Measurements from ENCODE around the gene GPX3. TPM values are rescaled to one million over a fixed set of nuclear protein-coding genes. Genes with fewer than 3 reads are reported as not detected.

GPX3 gene
- total and polyA plus RNA-seq, 2 experiments from 2014 or later: 28.0 to 48.9 TPM

DNA sequence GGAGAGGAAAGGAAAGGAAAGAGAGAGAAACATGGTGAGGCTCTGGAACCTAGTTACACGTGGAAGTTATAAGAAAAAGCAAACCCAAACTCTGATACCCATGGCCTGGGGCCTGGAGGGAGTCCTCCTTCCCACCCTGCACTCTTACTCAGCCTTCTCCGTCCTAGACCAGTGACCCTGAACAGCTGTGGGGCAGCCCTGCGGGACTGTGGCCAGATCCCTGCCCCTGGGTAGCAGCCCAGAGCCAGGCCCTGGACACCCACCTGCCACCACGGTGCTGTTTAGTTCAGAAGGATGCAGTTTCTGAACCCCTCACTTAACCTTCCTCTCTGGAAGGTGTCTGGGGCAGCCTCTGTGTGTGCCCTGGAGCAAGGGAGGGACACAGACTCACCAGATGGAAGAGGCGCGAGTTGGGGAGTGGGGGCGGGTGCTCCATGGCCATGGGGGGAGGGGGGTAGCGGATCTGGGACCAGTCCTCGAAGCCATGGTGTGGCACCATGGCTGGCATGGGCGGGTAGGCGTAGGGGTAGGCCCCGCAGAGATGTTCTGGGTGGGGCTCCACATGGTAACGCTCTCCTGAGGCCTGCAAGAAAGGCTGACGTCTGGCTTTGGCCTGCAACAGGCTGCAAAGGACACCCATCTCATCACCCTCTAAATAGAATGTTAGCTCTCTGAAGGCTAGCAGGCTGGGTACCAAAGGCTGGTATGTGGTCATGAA lies 13.0 kb downstream of the GPX3 start:
- H3K4me3 Mint-ChIP-seq: no peak overlapping the region

DNA sequence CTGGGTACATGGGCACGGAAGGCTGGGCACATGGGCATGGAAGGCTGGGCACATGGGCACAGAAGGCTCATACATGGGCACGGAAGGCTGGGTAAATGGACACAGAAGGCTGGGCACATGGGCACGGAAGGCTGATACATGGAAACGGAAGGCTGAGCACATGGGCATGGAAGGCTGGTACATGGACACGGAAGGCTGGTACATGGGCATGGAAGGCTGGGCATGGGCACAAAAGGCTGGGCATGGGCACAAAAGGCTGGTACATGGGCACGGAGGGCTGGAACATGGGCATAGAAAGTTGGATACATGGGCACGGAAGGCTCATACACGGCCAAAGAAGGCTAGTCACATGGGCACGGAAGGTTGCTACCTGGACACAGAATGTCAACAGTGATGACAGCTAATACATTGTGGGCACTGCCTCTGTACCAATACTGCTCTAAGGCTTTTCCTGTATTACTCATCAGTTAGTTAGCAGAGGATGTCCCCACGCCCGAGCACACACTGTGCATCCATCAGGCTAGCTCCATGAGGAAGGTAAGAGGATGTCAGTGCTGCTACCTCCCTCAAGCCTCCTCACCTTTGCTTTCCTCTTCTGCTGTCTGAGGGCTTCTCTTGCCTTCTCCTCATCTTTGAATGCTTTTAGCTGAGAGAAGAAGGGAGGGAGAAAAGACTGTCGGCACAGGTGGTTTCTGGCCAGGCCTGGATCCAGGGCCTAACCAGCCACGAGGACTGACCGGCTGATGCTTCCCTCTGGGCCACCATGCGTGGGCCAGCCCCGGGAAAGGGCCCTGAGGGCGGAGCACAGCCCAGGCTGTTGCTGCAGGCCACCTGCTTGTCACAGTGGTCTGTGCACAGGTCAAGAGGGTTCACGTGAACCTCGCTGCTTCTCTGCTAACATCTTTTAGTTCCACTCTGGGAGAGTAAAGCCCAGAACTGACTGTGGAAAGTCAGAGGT lies 14.3 kb downstream of the GPX3 start:
- Histone ChIP-seq H3K4me1 (ENCODE audit: insufficient read depth) (no peaks in the 10 kb centered on the region), H2AFZ (no peak overlapping the region), H3K4me3 (no peak overlapping the region), H3K36me3 (ENCODE audit: insufficient read depth) (peaks cover 6% of the 10 kb centered on the region; the same call in 1 of the 2 replicates), H3K4me2 (no peak overlapping the region), H3K27me3 (ENCODE audit: insufficient read depth) (no peaks in the 10 kb centered on the region), H3K9me2 (ENCODE audit: insufficient read depth) (no peaks in the 10 kb centered on the region), H3K27ac (ENCODE audit: low read depth) (no peak overlapping the region), H3F3A (replicated peaks; ENCODE audit: low read depth) (no peaks in the 10 kb centered on the region), H4K20me1 (replicated peaks; ENCODE audit: insufficient read depth) (no peaks in the 10 kb centered on the region), H3K79me2 (replicated peaks; ENCODE audit: insufficient read depth) (no peaks in the 10 kb centered on the region)
- no peaks in the 10 kb centered on the region; the same call in 2 of the 3 replicates for H3K9me3 Mint-ChIP-seq
- H3K36me3 Mint-ChIP-seq (ENCODE audit: low read depth): peaks cover 12% of the 10 kb centered on the region; the same call in 1 of the 3 replicates
- H3K4me1 Mint-ChIP-seq: peaks cover 2% of the 10 kb centered on the region; the same call in 2 of the 3 replicates
- H3K27ac Mint-ChIP-seq: no peak overlapping the region
- ATAC-seq (no peak), DNase-seq (ENCODE audit: low spot score) (no peak)
- no peak overlapping the region for H3K4me3 Mint-ChIP-seq
- peaks cover 4% of the 10 kb centered on the region for H3K27me3 Mint-ChIP-seq (ENCODE audit: insufficient read depth, low read depth, poor library complexity)
- TF ChIP-seq CREB1 (CRISPR knock-in tag; IDR thresholded peaks at IDR 0.05; ENCODE audit: low read depth) (no peak), STAT1 (IDR thresholded peaks at IDR 0.05; ENCODE audit: unreplicated experiment) (no peak), EZH2phosphoT487 (IDR thresholded peaks at IDR 0.05; ENCODE audit: unreplicated experiment) (no peak)
- TF ChIP-seq, protein P1, sequence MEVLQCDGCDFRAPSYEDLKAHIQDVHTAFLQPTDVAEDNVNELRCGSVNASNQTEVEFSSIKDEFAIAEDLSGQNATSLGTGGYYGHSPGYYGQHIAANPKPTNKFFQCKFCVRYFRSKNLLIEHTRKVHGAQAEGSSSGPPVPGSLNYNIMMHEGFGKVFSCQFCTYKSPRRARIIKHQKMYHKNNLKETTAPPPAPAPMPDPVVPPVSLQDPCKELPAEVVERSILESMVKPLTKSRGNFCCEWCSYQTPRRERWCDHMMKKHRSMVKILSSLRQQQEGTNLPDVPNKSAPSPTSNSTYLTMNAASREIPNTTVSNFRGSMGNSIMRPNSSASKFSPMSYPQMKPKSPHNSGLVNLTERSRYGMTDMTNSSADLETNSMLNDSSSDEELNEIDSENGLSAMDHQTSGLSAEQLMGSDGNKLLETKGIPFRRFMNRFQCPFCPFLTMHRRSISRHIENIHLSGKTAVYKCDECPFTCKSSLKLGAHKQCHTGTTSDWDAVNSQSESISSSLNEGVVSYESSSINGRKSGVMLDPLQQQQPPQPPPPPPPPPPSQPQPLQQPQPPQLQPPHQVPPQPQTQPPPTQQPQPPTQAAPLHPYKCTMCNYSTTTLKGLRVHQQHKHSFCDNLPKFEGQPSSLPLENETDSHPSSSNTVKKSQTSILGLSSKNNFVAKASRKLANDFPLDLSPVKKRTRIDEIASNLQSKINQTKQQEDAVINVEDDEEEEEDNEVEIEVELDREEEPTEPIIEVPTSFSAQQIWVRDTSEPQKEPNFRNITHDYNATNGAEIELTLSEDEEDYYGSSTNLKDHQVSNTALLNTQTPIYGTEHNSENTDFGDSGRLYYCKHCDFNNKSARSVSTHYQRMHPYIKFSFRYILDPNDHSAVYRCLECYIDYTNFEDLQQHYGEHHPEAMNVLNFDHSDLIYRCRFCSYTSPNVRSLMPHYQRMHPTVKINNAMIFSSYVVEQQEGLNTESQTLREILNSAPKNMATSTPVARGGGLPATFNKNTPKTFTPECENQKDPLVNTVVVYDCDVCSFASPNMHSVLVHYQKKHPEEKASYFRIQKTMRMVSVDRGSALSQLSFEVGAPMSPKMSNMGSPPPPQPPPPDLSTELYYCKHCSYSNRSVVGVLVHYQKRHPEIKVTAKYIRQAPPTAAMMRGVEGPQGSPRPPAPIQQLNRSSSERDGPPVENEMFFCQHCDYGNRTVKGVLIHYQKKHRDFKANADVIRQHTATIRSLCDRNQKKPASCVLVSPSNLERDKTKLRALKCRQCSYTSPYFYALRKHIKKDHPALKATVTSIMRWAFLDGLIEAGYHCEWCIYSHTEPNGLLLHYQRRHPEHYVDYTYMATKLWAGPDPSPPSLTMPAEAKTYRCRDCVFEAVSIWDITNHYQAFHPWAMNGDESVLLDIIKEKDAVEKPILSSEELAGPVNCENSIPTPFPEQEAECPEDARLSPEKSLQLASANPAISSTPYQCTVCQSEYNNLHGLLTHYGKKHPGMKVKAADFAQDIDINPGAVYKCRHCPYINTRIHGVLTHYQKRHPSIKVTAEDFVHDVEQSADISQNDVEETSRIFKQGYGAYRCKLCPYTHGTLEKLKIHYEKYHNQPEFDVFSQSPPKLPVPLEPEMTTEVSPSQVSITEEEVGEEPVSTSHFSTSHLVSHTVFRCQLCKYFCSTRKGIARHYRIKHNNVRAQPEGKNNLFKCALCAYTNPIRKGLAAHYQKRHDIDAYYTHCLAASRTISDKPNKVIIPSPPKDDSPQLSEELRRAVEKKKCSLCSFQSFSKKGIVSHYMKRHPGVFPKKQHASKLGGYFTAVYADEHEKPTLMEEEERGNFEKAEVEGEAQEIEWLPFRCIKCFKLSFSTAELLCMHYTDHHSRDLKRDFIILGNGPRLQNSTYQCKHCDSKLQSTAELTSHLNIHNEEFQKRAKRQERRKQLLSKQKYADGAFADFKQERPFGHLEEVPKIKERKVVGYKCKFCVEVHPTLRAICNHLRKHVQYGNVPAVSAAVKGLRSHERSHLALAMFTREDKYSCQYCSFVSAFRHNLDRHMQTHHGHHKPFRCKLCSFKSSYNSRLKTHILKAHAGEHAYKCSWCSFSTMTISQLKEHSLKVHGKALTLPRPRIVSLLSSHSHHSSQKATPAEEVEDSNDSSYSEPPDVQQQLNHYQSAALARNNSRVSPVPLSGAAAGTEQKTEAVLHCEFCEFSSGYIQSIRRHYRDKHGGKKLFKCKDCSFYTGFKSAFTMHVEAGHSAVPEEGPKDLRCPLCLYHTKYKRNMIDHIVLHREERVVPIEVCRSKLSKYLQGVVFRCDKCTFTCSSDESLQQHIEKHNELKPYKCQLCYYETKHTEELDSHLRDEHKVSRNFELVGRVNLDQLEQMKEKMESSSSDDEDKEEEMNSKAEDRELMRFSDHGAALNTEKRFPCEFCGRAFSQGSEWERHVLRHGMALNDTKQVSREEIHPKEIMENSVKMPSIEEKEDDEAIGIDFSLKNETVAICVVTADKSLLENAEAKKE (CRISPR knock-in tag; IDR thresholded peaks at IDR 0.05): no peak
- TF ChIP-seq, protein P2, sequence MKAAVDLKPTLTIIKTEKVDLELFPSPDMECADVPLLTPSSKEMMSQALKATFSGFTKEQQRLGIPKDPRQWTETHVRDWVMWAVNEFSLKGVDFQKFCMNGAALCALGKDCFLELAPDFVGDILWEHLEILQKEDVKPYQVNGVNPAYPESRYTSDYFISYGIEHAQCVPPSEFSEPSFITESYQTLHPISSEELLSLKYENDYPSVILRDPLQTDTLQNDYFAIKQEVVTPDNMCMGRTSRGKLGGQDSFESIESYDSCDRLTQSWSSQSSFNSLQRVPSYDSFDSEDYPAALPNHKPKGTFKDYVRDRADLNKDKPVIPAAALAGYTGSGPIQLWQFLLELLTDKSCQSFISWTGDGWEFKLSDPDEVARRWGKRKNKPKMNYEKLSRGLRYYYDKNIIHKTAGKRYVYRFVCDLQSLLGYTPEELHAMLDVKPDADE (IDR thresholded peaks at IDR 0.05): no peak

More for the DNA sequence above, 13.0 kb downstream of the GPX3 start:
- no peaks in the 10 kb centered on the region for H3K4me1 ChIP-seq (ENCODE audit: insufficient read depth)
- H3K9me2 ChIP-seq (ENCODE audit: insufficient read depth): no peaks in the 10 kb centered on the region
- TF ChIP-seq, protein P3, sequence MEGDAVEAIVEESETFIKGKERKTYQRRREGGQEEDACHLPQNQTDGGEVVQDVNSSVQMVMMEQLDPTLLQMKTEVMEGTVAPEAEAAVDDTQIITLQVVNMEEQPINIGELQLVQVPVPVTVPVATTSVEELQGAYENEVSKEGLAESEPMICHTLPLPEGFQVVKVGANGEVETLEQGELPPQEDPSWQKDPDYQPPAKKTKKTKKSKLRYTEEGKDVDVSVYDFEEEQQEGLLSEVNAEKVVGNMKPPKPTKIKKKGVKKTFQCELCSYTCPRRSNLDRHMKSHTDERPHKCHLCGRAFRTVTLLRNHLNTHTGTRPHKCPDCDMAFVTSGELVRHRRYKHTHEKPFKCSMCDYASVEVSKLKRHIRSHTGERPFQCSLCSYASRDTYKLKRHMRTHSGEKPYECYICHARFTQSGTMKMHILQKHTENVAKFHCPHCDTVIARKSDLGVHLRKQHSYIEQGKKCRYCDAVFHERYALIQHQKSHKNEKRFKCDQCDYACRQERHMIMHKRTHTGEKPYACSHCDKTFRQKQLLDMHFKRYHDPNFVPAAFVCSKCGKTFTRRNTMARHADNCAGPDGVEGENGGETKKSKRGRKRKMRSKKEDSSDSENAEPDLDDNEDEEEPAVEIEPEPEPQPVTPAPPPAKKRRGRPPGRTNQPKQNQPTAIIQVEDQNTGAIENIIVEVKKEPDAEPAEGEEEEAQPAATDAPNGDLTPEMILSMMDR (conservative IDR thresholded peaks at IDR 0.05; ENCODE audit: low read depth in 2 of 2): no peak
- DNase-seq (ENCODE audit: low spot score) (no peak), ATAC-seq (no peak)
- peaks cover 6% of the 10 kb centered on the region; the same call in 1 of the 2 replicates for H3K36me3 ChIP-seq (ENCODE audit: insufficient read depth)
- no peak overlapping the region for H3K4me3 ChIP-seq
- no peak overlapping the region for H3K4me2 ChIP-seq
- no peak overlapping the region for H2AFZ ChIP-seq
- H3K27me3 ChIP-seq (ENCODE audit: insufficient read depth): no peaks in the 10 kb centered on the region
- Mint-ChIP-seq H3K36me3 (ENCODE audit: low read depth) (peaks cover 17% of the 10 kb centered on the region; the same call in 2 of the 3 replicates), H3K27me3 (ENCODE audit: insufficient read depth, low read depth, poor library complexity) (peaks cover 4% of the 10 kb centered on the region), H3K27ac (no peak overlapping the region), H3K9me3 (no peaks in the 10 kb centered on the region; the same call in 2 of the 3 replicates), H3K4me1 (peaks cover 2% of the 10 kb centered on the region; the same call in 1 of the 3 replicates)
- H3K79me2 ChIP-seq (replicated peaks; ENCODE audit: insufficient read depth): no peaks in the 10 kb centered on the region
- no peaks in the 10 kb centered on the region for H4K20me1 ChIP-seq (replicated peaks; ENCODE audit: insufficient read depth)
- H3F3A ChIP-seq (replicated peaks; ENCODE audit: low read depth): no peaks in the 10 kb centered on the region
- H3K27ac ChIP-seq (ENCODE audit: low read depth): no peak overlapping the region
